NOMO-1 treated with DMSO at 0.1 percent for 48 hours (cell line): ENCODE results near the gene HHIP.
"Not testable (repeated sequence)": the region's sequence is repeated elsewhere in the genome, so short reads cannot be mapped to it uniquely, and the experiment has no call there.

ENCODE experiments used
- DNase-seq: peaks from one replicate; lab custom pipeline; 2025; ENCODE audit not compliant: unreplicated experiment; lab: John Stamatoyannopoulos, UW

The HHIP gene

GRCh38 chr4:144740316-144740715 lies 94.4 kb downstream of the HHIP start:
- no peak for DNase-seq

GRCh38 chr4:144748814-144749555 lies 103.0 kb downstream of the HHIP start:
- no peak for DNase-seq

GRCh38 chr4:144750348-144750747 lies 104.4 kb downstream of the HHIP start:
- no peak for DNase-seq

DNA sequence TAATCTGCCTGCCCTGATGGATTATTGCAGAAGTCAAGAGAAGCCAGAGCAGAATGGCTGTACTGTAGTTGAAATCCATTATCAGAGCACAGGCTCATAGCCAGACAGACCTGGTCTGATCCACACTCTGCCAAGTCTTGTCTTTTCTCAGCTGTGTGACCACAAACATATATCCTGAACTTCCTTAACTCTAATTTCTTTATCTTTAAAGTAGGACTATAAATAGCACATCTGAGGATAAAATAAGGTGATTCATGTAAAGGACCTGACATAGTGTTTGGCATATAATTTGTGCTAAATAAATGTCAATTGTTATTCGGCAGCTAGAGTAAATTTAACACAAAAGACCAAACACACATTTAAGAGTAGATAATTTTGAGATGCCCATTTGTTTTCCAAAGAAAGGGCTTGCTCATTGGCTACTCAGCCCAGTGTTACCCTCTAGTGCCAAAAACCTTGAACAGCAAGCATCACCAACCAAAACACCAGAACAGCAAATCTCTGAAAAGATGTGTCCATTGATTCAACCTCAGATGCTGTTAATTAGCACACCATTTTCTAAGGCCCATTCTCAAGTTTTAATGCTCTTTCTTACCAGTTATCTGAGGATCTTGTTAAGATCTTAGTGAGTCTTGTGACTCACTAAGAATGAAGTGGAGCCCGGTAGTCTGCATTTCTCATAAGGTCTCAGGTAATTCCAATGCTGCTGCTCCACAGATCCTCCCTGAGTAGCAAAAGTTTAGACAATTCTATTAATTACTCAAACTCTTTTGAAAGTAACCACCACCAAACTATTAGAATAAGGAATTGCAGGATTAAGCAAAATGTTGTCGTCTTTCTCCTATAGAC lies 108.8 kb downstream of the HHIP start:
- DNase-seq, result no peak

GRCh38 chr4:144757969-144758368 lies 112.0 kb downstream of the HHIP start:
- DNase-seq, result no peak

- not testable (repeated sequence) for DNase-seq
Observed at GRCh38 chr4:144768809-144769208, 122.9 kb downstream of the HHIP start.

DNA sequence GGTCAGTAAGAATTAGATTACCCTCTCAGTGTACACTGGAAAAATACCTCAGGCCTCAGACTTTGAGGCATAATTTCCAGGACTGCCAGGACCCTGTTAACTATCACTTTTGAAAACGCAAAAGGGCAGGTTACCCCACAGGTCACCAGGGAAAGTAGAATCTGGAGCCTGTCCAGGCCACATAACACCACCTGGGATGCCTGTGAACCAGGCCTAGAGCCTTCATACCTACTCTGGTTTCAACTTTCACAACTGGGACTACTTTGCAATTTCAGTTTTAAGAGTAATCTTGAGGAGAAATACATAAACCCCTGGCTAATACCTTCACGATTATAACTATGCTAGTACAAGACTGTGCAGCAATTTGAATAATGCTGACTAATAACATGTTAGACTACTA lies 132.4 kb downstream of the HHIP start:
- DNase-seq, result no peak

DNA sequence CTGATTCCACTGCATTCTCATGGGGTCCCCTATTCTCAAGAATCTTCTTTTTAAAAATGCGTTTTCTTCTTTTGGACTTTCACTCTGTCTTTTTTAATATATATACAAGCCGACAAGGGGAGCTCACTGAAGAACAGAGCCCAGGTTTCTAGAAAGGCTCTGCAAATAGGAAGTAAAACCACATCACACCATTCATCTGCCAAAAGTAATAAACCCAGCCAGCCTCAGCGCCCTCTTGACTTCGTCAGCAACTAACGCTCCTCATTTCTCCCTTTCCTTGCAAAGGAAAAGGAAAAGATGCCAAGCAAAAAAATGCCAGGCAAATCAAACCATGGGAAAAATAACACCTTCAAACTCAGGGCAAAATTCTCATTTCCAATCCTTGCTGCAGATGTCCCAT lies 136.4 kb downstream of the HHIP start:
- DNase-seq, result no peak

DNA sequence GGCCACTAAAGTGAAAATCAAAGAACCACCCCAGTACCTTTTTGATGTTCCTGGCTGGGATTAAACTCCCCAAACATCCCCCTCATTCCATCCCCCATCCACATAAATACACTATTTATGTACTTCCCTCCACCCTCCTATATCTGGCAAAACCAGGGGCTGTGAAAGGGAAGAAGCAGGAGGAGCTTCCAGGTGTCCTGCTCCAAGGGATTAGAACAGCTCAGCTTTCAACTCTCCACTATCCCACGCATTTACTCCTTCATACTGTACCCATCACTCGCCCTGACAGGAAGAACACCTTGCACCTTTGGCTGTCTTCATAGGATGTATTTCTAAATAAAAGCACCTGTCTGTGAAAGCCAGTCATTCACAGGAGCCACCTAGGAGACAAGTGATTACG lies 140.0 kb downstream of the HHIP start:
- DNase-seq, result no peak

DNA sequence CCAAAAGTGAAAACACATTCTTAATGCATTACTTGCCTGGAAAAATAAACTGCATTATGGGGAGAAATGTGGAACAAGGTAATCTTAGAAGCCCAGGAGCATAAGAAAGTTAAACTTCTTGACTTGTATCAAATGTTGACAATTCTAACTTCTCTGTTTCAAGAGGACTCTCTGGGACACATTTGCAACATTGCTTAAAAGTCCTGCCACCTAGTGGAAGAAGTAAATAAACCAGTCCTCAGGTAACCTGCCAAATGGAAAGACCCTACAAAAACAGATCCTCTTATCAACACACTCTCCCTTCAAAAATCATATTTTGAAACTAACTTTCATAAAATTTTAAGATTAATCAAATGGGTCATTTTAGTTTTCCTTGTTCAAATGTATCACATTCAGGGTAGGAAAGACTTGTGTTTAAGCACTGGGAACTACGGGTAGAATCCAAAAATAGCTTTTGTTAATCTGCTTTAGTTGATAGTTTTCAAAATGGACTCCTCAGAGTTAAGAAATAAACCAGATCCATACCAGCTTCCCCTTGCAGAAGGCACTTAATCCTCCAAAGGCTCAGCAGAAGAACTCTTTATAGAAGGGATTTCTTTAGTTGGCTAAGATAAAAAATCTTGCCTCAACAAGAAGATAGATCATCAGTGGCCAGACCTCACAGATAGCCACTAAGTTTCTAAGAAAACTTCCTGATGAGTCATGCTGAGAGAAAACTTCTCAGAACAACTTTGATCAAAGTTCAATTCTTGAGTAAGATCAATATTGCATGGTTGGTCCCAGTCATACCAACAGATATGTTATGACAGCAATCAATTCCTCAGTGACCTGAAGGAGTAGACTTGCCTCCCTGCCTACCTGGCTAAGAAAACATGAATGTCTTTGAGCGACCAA lies 141.7 kb downstream of the HHIP start:
- DNase-seq, result peak; percentile 29

DNA sequence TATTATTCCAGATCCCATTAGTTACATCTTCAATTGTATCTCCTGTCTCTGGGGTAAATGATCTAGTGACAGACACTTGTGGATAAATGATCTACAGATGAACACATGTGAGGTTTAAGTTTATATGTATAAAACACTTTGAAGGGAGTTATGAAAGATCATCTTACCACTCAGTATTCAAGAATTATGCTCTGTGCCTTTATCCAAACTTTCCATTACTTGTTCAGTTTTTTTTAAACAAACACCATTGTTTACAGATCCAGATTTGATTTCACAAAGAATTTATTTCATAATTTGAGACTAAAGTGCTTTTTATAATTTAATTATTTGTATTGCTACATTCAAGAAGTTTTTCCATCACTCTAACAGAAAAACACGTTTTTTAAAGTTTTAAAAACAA lies 142.5 kb downstream of the HHIP start:
- no peak for DNase-seq

GRCh38 chr4:144791933-144792332 lies 146.0 kb downstream of the HHIP start:
- DNase-seq, result not testable (repeated sequence)
